ENCODE results near the gene HAPLN3. TPM values are rescaled to one million over a fixed set of nuclear protein-coding genes. Genes with fewer than 3 reads are reported as not detected.

HAPLN3 gene
- total RNA-seq (10 to 100 TPM; 79.0 to 80.2 TPM), total RNA-seq (39.6 to 657 (median 126) reads per million in 172 experiments)
- 68.5 TPM for polyA plus RNA-seq (2013, experiment 1 of 2)
- 66.2 TPM for polyA plus RNA-seq (2013, experiment 2 of 2)

GRCh38 chr15:88894819-88895767, at the start of gene HAPLN3:
Gene HAPLN3, minus strand, starts transcription at chr15:88895544. Its CDS starts 8,246 bp downstream, at chr15:88887298.
- Histone ChIP-seq H3K27ac (ENCODE audit: low read depth in 1 of 2, low read length in 2 of 2) (peak within 1 kb of the TSS; percentile 34 to 74), H3K4me3 (ENCODE audit: low read length) (peak within 1 kb of the TSS; percentile 72), H3K27me3 (ENCODE audit: control insufficient read depth in 1 of 2, insufficient read depth in 2 of 2, low read length in 2 of 2) (no peaks in the 10 kb centered on the region), H3K4me1 (ENCODE audit: insufficient read depth, low read length) (peaks cover 44% of the 10 kb centered on the region), H3K36me3 (ENCODE audit: insufficient read depth, low read length) (peaks cover 20% of the 10 kb centered on the region), H3K9me3 (ENCODE audit: control insufficient read depth in 1 of 2, insufficient read depth in 1 of 2, low read length in 2 of 2) (no peaks in the 10 kb centered on the region)
- peak within 1 kb of the TSS; percentile 97 for H3K4me3 Mint-ChIP-seq
- intact Hi-C loops (cut with DNase I, micrococcal nuclease): loop anchor here (1.0 to 10.0 kb wide), 9 partner anchors 9 to 442 kb away; partner anchors contain the start of genes MRPL46 (in 1 of the 2) and MRPS11 (in 1 of the 2)
- H3K36me3 Mint-ChIP-seq (ENCODE audit: low read depth): peaks cover 17% of the 10 kb centered on the region
- no peaks in the 10 kb centered on the region for H3K9me3 Mint-ChIP-seq
- ChIA-PET POLR2A (interaction anchor here (0.9 to 4.0 kb wide), 3 partner anchors 9 to 268 kb away, joined by 3 to 49 read pairs (median 3); no protein-coding TSS in a partner anchor), CTCF (interaction anchor here (0.6 to 4.6 kb wide), 5 partner anchors 9 to 283 kb away, joined by 3 to 38 read pairs (median 4); no protein-coding TSS in a partner anchor)
- peak within 1 kb of the TSS; percentile 85 for H3K27ac Mint-ChIP-seq
- no peak for TF ChIP-seq CTCF (IDR thresholded peaks at IDR 0.05)
- no peaks in the 10 kb centered on the region for H3K27me3 Mint-ChIP-seq
- peaks cover 34% of the 10 kb centered on the region for H3K4me1 Mint-ChIP-seq (ENCODE audit: low read depth)
- peak; percentile 23 to 78 (median 47) for DNase-seq
- peak; percentile 18 for ATAC-seq (ENCODE audit: poor library complexity)

- no peak overlapping the region for H3K4me3 ChIP-seq (ENCODE audit: low read length)
- DNase-seq: no peak
- no peaks in the 10 kb centered on the region for H3K4me1 ChIP-seq (ENCODE audit: insufficient read depth, low read length)
- H3K36me3 ChIP-seq (ENCODE audit: insufficient read depth, low read length): no peaks in the 10 kb centered on the region
- Mint-ChIP-seq H3K27ac (no peak overlapping the region), H3K4me3 (no peak overlapping the region), H3K9me3 (no peaks in the 10 kb centered on the region), H3K27me3 (no peaks in the 10 kb centered on the region), H3K36me3 (ENCODE audit: low read depth) (no peaks in the 10 kb centered on the region), H3K4me1 (ENCODE audit: low read depth) (no peaks in the 10 kb centered on the region)
- ChIA-PET CTCF (interaction anchor here (0.6 kb wide), 1 partner anchor 46 kb away, joined by 3 read pairs; no protein-coding TSS in a partner anchor), POLR2A (interaction anchor here (1.0 kb wide), 1 partner anchor 17 kb away, joined by 3 read pairs; no protein-coding TSS in a partner anchor)
- no peak for ATAC-seq (ENCODE audit: poor library complexity)
- H3K27ac ChIP-seq (ENCODE audit: low read depth in 1 of 2, low read length in 2 of 2): no peak overlapping the region
- intact Hi-C loops (cut with DNase I, micrococcal nuclease): no loop called here
- TF ChIP-seq CTCF (IDR thresholded peaks at IDR 0.05): no peak
- H3K9me3 ChIP-seq (ENCODE audit: control insufficient read depth in 1 of 2, insufficient read depth in 1 of 2, low read length in 2 of 2): no peaks in the 10 kb centered on the region
- H3K27me3 ChIP-seq (ENCODE audit: control insufficient read depth in 1 of 2, insufficient read depth in 2 of 2, low read length in 2 of 2): no peaks in the 10 kb centered on the region
Observed at GRCh38 chr15:88940110-88940675, 44.8 kb upstream of the HAPLN3 start.

GRCh38 chr15:88939486-88939806, 44.1 kb upstream of the HAPLN3 start:
- Mint-ChIP-seq H3K4me3 (no peak overlapping the region), H3K27me3 (peaks cover 3% of the 10 kb centered on the region), H3K27ac (no peak overlapping the region), H3K36me3 (ENCODE audit: low read depth) (no peaks in the 10 kb centered on the region), H3K4me1 (ENCODE audit: low read depth) (no peaks in the 10 kb centered on the region), H3K9me3 (no peaks in the 10 kb centered on the region)
- TF ChIP-seq CTCF (IDR thresholded peaks at IDR 0.05): no peak
- Histone ChIP-seq H3K9me3 (ENCODE audit: control insufficient read depth in 1 of 2, insufficient read depth in 1 of 2, low read length in 2 of 2) (no peaks in the 10 kb centered on the region), H3K27ac (ENCODE audit: low read depth in 1 of 2, low read length in 2 of 2) (no peak overlapping the region), H3K27me3 (ENCODE audit: control insufficient read depth in 1 of 2, insufficient read depth in 2 of 2, low read length in 2 of 2) (no peaks in the 10 kb centered on the region), H3K36me3 (ENCODE audit: insufficient read depth, low read length) (no peaks in the 10 kb centered on the region), H3K4me1 (ENCODE audit: insufficient read depth, low read length) (no peaks in the 10 kb centered on the region), H3K4me3 (ENCODE audit: low read length) (no peak overlapping the region)
- POLR2A ChIA-PET: no interaction called here
- CTCF ChIA-PET: no interaction called here
- ATAC-seq (ENCODE audit: poor library complexity): no peak
- intact Hi-C loops (cut with DNase I, micrococcal nuclease): no loop called here
- no peak for DNase-seq

All from CD4-positive, alpha-beta T cell (primary cell).